ENCODE data around the gene NMRAL1. TPM values are rescaled to one million over a fixed set of nuclear protein-coding genes. Genes with fewer than 3 reads are reported as not detected.

NMRAL1 gene
- total RNA-seq, 1 donor from 2014 or later = 42.4 TPM

- no peak overlapping the region for H3K27ac Mint-ChIP-seq
- peaks cover 24% of the 10 kb centered on the region for H3K4me1 Mint-ChIP-seq
- POLR2A ChIA-PET = no interaction called here
- H3K27me3 Mint-ChIP-seq = no peaks in the 10 kb centered on the region
- CTCF ChIA-PET = interaction anchor here (1.2 kb wide), 1 partner anchor 13 kb away, joined by 7 read pairs; no protein-coding TSS in a partner anchor
- DNase-seq (no peak), ATAC-seq (ENCODE audit: low read depth) (no peak)
- H3K9me3 Mint-ChIP-seq = no peaks in the 10 kb centered on the region
- H3K4me3 Mint-ChIP-seq = no peak overlapping the region
- no peak for TF ChIP-seq CTCF (IDR thresholded peaks at IDR 0.05)
- peaks cover 3% of the 10 kb centered on the region for H3K36me3 Mint-ChIP-seq (ENCODE audit: low read depth)
- intact Hi-C loops (cut with micrococcal nuclease) = no loop called here
These were observed 45.0 kb upstream of the NMRAL1 start for GRCh38 chr16:4519274-4520058.

- Mint-ChIP-seq H3K27ac (no peak overlapping the region), H3K9me3 (no peaks in the 10 kb centered on the region), H3K4me3 (no peak overlapping the region), H3K36me3 (ENCODE audit: low read depth) (peaks cover 4% of the 10 kb centered on the region), H3K4me1 (peaks cover 35% of the 10 kb centered on the region), H3K27me3 (no peaks in the 10 kb centered on the region)
- DNase-seq (no peak), ATAC-seq (ENCODE audit: low read depth) (no peak)
- CTCF ChIA-PET = interaction anchor here (1.1 to 1.2 kb wide), 2 partner anchors 12 to 68 kb away, joined by 3 to 7 read pairs; no protein-coding TSS in a partner anchor
- TF ChIP-seq CTCF (IDR thresholded peaks at IDR 0.05) = no peak
- intact Hi-C loops (cut with micrococcal nuclease) = no loop called here
- POLR2A ChIA-PET = no interaction called here
These were observed 43.6 kb upstream of the NMRAL1 start for GRCh38 chr16:4517812-4518680.

- Mint-ChIP-seq H3K4me3 (peak overlapping the region; percentile 60), H3K27ac (peak overlapping the region; percentile 85), H3K27me3 (no peaks in the 10 kb centered on the region), H3K36me3 (ENCODE audit: low read depth) (peaks cover 24% of the 10 kb centered on the region), H3K4me1 (peaks cover 35% of the 10 kb centered on the region), H3K9me3 (no peaks in the 10 kb centered on the region)
- no peak for TF ChIP-seq CTCF (IDR thresholded peaks at IDR 0.05)
- ATAC-seq (ENCODE audit: low read depth) (peak; percentile 81), DNase-seq (no peak)
- CTCF ChIA-PET = interaction anchor here (1.0 to 1.3 kb wide), 2 partner anchors 11 to 33 kb away, joined by 3 to 4 read pairs; no protein-coding TSS in a partner anchor
- intact Hi-C loops (cut with micrococcal nuclease) = no loop called here
- POLR2A ChIA-PET = interaction anchor here (0.8 kb wide), 1 partner anchor 10 kb away, joined by 3 read pairs; no protein-coding TSS in a partner anchor
These were observed 41.3 kb upstream of the NMRAL1 start for GRCh38 chr16:4515611-4516233.

- intact Hi-C loops (cut with micrococcal nuclease) = no loop called here
- H3K9me3 Mint-ChIP-seq = no peaks in the 10 kb centered on the region
- ATAC-seq (ENCODE audit: low read depth) (no peak), DNase-seq (no peak)
- ChIA-PET POLR2A (interaction anchor here (0.9 to 1.0 kb wide), 2 partner anchors 38 to 101 kb away, joined by 3 read pairs; partner anchors contain the start of gene HMOX2), CTCF (interaction anchor here (1.0 to 1.3 kb wide), 2 partner anchors 10 to 34 kb away, joined by 3 to 4 read pairs; no protein-coding TSS in a partner anchor)
- peaks cover 35% of the 10 kb centered on the region for H3K4me1 Mint-ChIP-seq
- peaks cover 34% of the 10 kb centered on the region for H3K36me3 Mint-ChIP-seq (ENCODE audit: low read depth)
- H3K27me3 Mint-ChIP-seq = no peaks in the 10 kb centered on the region
- no peak overlapping the region for H3K4me3 Mint-ChIP-seq
- peak overlapping the region; percentile 85 for H3K27ac Mint-ChIP-seq
- no peak for TF ChIP-seq CTCF (IDR thresholded peaks at IDR 0.05)
These were observed 40.2 kb upstream of the NMRAL1 start for GRCh38 chr16:4514606-4515005.

Measured in activated B cell treated with CpG ODN at 0.5 μM for 24 hours (primary cell).